ENCODE data around the gene GPRIN1. TPM values are rescaled to one million over a fixed set of nuclear protein-coding genes. Genes with fewer than 3 reads are reported as not detected.

The GPRIN1 gene
- total RNA-seq, 2 donors from 2014 or later: 0.14 to 6.6 TPM

DNA sequence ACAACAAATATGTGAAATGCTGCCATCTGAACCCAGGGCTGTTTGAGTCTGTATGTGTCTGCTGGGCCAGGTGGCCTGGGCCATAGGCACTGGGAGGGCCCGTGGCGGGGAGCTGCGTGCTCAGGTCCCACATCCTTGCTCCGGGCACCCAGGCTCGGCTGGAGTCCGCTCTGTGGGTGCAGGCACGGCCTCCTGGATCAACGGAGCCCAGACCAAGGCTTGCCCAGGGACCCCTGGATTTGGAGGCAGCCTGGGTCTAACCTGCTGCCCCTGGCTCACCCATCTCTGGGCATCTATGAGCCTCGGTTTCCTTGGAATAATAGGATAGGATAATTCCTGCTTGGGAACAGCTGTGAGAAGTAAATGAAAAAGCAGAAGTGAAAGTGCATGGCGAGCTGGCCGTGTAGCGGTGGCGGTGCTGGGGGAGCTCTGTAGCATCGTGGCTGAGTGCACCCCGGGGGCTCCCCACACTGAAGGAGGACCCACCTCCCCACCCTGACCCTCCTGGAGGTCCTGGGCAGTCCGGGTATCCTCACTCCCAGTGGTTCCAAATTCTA, 59.6 kb downstream of the GPRIN1 start:
- Histone ChIP-seq H3K27ac (no peak overlapping the region), H3K27me3 (replicated peaks; ENCODE audit: insufficient read depth) (no peaks in the 10 kb centered on the region), H3K36me3 (no peaks in the 10 kb centered on the region), H3K4me1 (replicated peaks) (no peaks in the 10 kb centered on the region), H3K9me3 (no peaks in the 10 kb centered on the region), H3K4me3 (no peak overlapping the region)
- intact Hi-C loops (cut with DNase I): no loop called here
- no peak for DNase-seq (ENCODE audit: low spot score)
- WGBS: 82% methylated on average over 16 of the region's 16 CpGs
- TF ChIP-seq, protein P1, sequence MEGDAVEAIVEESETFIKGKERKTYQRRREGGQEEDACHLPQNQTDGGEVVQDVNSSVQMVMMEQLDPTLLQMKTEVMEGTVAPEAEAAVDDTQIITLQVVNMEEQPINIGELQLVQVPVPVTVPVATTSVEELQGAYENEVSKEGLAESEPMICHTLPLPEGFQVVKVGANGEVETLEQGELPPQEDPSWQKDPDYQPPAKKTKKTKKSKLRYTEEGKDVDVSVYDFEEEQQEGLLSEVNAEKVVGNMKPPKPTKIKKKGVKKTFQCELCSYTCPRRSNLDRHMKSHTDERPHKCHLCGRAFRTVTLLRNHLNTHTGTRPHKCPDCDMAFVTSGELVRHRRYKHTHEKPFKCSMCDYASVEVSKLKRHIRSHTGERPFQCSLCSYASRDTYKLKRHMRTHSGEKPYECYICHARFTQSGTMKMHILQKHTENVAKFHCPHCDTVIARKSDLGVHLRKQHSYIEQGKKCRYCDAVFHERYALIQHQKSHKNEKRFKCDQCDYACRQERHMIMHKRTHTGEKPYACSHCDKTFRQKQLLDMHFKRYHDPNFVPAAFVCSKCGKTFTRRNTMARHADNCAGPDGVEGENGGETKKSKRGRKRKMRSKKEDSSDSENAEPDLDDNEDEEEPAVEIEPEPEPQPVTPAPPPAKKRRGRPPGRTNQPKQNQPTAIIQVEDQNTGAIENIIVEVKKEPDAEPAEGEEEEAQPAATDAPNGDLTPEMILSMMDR (IDR thresholded peaks at IDR 0.05): no peak
- no peak for TF ChIP-seq POLR2AphosphoS5 (IDR thresholded peaks at IDR 0.05)

DNA sequence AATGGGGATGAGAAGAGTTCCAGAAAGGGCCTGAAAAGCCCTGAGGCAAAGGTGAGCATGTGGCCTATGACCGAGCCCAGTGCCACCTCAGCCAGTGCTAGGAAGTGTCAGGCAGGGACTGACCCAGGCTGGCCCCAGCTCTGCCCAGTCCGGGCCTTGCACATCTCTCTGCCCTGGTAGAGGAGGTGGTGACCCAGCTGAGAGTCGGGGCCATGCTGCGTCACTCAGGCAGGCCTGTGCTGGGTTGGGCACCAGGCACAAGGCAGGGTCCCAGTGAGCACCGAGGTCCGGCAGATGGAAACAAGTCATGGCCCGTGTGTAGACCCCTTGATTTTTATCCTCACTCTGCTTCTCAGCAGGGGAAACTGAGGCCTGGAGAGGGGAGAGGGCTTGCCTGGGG, 60.1 kb downstream of the GPRIN1 start:
- intact Hi-C loops (cut with DNase I): no loop called here
- 83% methylated on average over 7 of the region's 7 CpGs for WGBS

DNA sequence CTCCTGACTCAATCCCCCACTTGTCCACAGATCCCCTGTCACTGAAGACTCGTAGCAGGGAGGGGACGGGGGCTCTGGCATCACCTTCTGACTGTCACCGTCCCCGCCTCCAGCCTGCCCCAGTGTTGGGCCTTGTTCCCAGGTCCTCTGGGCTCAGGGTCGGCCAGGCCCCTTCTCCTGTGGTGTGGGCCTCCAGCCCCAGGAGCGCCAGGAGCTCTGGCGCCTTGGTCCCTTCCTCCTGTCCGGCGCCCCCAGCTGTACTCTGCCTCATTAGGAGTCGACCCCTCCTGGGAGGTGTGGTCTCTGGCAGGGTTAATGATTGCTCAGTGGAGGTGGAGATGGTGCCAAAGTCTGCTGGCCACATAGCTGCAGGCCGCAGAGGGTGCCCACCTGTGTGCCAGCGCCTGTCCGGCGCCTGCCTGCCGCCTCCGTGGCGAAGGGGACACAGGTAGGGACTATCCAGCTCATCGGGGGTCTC, 61.0 kb downstream of the GPRIN1 start, which contains the start of gene CDHR2:
TSS of gene CDHR2 (plus strand) at position 376 of the 478 bp plus-strand sequence. CDS start 16,011 bp downstream, outside the sequence.
- WGBS: 55% methylated on average over 18 of the region's 18 CpGs
- Histone ChIP-seq H3K27ac (no peak within 1 kb of the TSS), H3K9me3 (no peaks in the 10 kb centered on the region), H3K27me3 (replicated peaks; ENCODE audit: insufficient read depth) (no peaks in the 10 kb centered on the region), H3K36me3 (no peaks in the 10 kb centered on the region), H3K4me1 (replicated peaks) (no peaks in the 10 kb centered on the region), H3K4me3 (no peak within 1 kb of the TSS)
- TF ChIP-seq POLR2A (IDR thresholded peaks at IDR 0.05): no peak
- TF ChIP-seq, protein P1 (IDR thresholded peaks at IDR 0.05): no peak
- no peak for TF ChIP-seq POLR2AphosphoS5 (IDR thresholded peaks at IDR 0.05)
- no peak for DNase-seq (ENCODE audit: low spot score)
- intact Hi-C loops (cut with DNase I): no loop called here

More for the DNA sequence above, 60.1 kb downstream of the GPRIN1 start:
- H3K36me3 ChIP-seq: no peaks in the 10 kb centered on the region
- H3K9me3 ChIP-seq: no peaks in the 10 kb centered on the region
- TF ChIP-seq POLR2AphosphoS5 (IDR thresholded peaks at IDR 0.05): no peak
- TF ChIP-seq, protein P1 (IDR thresholded peaks at IDR 0.05): no peak
- TF ChIP-seq POLR2A (IDR thresholded peaks at IDR 0.05): no peak
- no peak overlapping the region for H3K27ac ChIP-seq
- H3K4me1 ChIP-seq (replicated peaks): no peaks in the 10 kb centered on the region
- no peak overlapping the region for H3K4me3 ChIP-seq
- no peak for DNase-seq (ENCODE audit: low spot score)
- H3K27me3 ChIP-seq (replicated peaks; ENCODE audit: insufficient read depth): no peaks in the 10 kb centered on the region

DNA sequence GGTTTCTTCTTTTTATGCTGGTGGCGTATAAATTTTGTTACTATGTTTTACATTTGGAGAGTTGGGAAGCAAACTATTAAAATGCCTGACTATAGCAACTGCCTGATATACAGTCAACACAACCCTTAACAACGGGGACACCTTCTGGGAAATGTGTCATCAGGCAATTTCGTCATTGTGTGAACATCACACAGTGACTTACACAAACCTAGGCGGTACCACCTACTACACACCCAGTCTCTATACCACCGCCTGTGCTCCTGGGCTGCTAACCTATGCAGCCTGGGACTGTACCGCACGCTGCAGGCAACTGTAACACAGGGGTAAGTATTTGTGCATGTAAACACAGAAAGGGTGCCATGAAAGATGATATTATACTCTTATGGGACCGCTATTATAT, 62.2 kb downstream of the GPRIN1 start:
- H3K27me3 ChIP-seq (replicated peaks; ENCODE audit: insufficient read depth): no peaks in the 10 kb centered on the region
- no peak overlapping the region for H3K27ac ChIP-seq
- intact Hi-C loops (cut with DNase I): no loop called here
- no peaks in the 10 kb centered on the region for H3K36me3 ChIP-seq
- no peaks in the 10 kb centered on the region for H3K9me3 ChIP-seq
- WGBS: 71% methylated on average over 8 of the region's 8 CpGs
- H3K4me1 ChIP-seq (replicated peaks): no peaks in the 10 kb centered on the region
- H3K4me3 ChIP-seq: no peak overlapping the region
- TF ChIP-seq POLR2AphosphoS5 (IDR thresholded peaks at IDR 0.05) (no peak), POLR2A (IDR thresholded peaks at IDR 0.05) (no peak)
- TF ChIP-seq, protein P1 (IDR thresholded peaks at IDR 0.05): no peak
- DNase-seq (ENCODE audit: low spot score): no peak

Small RNA genes within 50 kb of the gene (microRNA-seq; reads per million reads assigned to microRNA genes)
- gene MIR4281: not detected

Small RNA genes within 50 kb of the gene (small RNA-seq; reads per million reads assigned to genes)
- gene MIR4281 (0 reads per million in 2 donors), gene RF00019 (0 reads per million in 2 donors), gene RN7SL684P (0 reads per million in 2 donors)

Other genes with a start within 250 kb of the GPRIN1 start
- 100 to 1,000 TPM; 107 to 119 TPM for gene KIAA1191, start 248.4 kb downstream of the GPRIN1 start, total RNA-seq
- gene ARL10, start 244.7 kb downstream of the GPRIN1 start, total RNA-seq: 1 to 10 TPM; 2.4 to 8.2 TPM
- 10 to 100 TPM; 10.8 to 11.6 TPM for gene NOP16, start 221.6 kb downstream of the GPRIN1 start, total RNA-seq
- gene HIGD2A, start 221.4 kb downstream of the GPRIN1 start, total RNA-seq: 100 to 1,000 TPM; 172 to 203 TPM
- 100 to 1,000 TPM; 105 to 125 TPM for gene CLTB, start 193.6 kb downstream of the GPRIN1 start, total RNA-seq
- gene FAF2, start 161.8 kb downstream of the GPRIN1 start, total RNA-seq: 10 to 100 TPM; 36.8 to 43.5 TPM
- gene RNF44, start 72.8 kb downstream of the GPRIN1 start, total RNA-seq: 10 to 100 TPM; 26.4 to 43.3 TPM
- gene CDHR2, start 60.8 kb downstream of the GPRIN1 start, total RNA-seq: 1 to 10 TPM in 1 of 2 donors, not detected in 1; 1.1 TPM
- gene SNCB, start 20.4 kb upstream of the GPRIN1 start, total RNA-seq: not detected
- gene EIF4E1B, start 20.5 kb upstream of the GPRIN1 start, total RNA-seq: 1 to 10 TPM in 1 of 2 donors, not detected in 1; 1.6 TPM
- 10 to 100 TPM; 17.6 to 38.1 TPM for gene TSPAN17, start 37.3 kb upstream of the GPRIN1 start, total RNA-seq
- gene UNC5A, start 200.4 kb upstream of the GPRIN1 start, total RNA-seq: 1 to 10 TPM in 1 of 2 donors, under 1 TPM in 1; 0.18 to 1.5 TPM